Activated effector memory CD4-positive, alpha-beta T cell treated with Interleukin-2 at 50 U/mL for 16 hours (primary cell): ENCODE results near the gene NUDCD3.
"Not testable (repeated sequence)": the region's sequence is repeated elsewhere in the genome, so short reads cannot be mapped to it uniquely, and the experiment has no call there.

Experiments used
- DNase-seq: peaks from one replicate; pipeline ENCODE4 v3.0.0-alpha.2; 2020

The NUDCD3 gene

DNA sequence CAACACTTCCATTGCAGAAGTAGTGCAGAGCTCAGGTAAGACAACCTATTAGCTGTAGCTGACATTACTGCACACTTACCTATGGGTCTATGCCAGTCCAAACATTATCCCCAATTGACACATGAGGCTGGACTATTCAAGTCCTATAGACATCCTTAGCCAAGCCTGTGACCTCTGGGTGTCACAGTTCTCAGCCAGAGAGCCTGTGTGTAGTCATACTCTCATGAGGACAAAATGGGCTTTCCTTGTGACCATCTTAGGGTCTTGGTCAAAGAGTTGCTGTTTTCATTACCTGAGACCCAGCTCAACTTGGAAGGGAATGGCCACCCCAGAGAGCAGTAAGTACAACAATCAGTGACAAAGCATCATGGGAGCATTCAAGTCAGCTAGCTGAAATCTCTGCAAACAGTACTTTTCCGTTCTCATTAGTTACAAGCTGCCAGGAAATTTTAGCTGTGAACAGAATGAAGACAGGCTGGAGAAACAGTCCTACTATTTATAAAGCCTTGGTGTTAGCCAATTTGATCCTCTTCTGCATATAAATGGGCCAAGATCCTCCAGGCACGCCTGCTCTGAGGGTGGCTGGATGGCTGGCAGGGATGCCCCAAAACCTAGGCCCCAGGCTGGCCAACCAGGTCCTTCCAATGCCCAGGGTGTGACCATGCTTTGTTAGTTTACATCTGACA, 44.3 kb downstream of the NUDCD3 start:
- no peak for DNase-seq

DNA sequence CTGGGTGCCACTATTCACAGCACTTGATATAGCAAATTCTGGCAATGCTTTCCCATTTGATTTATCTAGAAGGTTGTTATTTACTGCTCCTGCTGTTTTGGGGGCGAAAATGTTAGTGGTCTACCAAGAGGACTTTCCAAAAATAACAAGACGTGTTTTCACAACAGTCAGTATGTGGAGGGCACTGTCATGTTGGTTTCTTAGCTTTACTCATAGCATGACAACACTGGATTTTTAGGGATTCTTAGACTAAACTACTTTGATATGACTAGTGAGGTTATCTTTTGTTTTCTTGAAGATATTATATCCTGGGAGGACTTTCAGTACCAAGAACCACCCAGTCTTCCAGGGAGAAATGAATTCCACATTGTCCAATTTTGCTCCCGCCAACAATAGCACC, 49.4 kb downstream of the NUDCD3 start:
- DNase-seq, result no peak

DNA sequence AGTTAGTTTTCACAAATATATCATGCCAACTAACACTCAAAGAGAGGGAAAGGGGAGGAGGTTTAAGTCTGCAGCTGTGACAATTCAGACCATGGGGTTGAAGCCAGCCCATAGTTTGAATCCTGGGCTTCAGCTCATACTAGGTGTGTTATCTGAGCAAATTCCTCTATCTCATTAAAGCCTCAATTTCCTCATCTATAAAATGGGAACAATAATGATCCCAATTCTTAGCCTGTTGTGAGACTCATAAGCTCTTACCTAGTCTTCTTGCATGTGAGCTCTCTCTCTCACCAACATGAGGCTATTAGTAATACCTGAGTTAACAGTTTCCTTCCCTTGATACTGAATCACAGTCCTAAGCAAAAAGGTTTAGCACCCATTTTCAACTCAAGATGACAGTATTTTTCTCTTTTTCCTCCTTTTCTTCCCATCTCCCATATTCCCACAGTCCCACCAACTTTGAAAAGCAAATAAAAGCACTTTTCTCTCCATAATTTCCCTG, 49.8 kb downstream of the NUDCD3 start:
- DNase-seq, result no peak

DNA sequence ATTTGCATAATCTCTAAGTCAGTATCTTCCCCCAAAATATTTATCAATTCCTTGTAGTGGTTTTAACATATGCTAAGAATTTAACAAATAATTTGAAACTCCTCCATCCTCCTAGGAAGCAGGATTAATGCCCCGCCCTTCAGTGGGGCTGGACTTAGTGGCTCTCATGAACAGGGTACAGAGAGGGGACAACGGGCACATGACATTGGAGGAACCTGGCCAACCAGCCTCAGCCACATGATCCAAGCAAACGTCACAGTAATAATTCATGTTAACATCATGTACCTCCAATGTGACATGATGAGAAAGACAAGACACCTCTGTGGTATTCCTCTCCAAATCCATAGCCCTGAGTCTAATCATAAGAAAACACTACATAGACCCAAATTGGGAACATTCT, 50.5 kb downstream of the NUDCD3 start:
- no peak for DNase-seq

DNA sequence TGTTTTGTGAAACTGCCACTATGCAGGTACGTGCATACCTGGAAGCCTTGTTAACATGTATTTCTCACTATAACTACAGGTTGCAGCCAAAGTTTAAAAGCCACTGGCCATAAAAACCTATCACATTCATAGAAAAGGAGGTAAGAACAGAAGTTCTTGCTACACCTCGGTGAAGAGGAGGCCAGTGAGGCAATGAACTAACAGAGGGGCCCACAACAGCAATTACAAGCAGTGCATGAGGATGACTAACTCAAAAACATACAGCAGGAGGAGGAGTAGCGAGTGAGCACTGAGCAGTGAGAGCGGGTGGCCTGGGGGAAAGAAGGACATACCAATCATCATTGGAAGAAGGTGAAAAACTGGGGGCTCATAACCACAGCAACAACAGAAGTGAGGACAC, 51.6 kb downstream of the NUDCD3 start:
- no peak for DNase-seq

DNA sequence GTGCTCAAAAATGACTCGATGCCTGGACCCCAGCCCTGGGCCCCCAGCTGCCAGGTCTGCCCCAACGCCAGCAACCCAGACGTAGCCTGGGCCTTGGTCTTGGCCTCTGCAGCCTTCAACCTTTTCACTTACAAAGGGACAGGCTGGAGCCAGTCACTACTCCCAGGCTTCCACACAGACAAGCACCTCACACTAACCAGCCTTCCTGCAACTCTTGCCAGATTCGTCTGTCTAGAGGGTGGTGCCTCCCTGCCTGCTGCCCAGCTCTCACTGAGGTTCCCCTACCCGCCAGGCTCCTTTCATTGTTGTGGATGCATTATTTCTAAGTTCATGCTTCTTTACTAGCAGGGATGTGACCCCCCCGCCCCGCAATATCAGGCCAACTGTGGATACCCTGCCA, 56.3 kb downstream of the NUDCD3 start:
- DNase-seq, result no peak

DNA sequence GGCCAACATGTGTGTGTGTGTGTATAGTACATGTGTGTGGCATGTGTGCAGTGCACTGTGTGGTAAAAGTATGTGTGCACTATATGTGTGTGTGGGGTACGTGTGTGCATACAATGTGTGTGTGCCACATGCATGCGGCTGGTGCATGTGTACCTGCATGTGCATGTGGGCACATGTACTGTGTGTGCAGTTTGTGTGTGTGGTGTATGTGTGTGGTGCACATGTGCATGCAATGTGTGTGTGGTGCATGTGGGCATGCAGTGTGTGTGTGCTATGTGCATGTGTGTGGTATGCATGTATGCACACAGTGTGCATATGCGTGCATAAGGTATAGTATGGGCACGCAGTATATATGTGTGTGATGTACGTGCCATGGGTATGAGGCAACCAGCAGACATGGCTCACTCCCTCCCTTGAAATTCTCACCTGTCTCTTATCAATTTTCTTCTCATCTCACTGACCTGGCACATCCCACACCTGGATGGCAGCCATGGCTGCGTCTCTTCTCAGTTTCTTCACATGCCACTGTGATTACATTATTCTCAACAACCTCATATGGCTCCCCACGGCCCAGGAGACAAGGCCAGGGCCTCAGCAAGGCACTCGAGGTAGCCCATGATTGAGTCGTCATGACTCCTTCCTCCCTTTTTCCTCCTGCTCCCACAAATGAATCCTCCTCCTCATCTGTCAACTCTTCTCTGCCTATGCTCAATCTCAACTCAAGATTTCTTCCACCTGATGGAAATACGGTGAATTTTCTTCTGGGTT, 57.0 kb downstream of the NUDCD3 start:
- no peak for DNase-seq

DNA sequence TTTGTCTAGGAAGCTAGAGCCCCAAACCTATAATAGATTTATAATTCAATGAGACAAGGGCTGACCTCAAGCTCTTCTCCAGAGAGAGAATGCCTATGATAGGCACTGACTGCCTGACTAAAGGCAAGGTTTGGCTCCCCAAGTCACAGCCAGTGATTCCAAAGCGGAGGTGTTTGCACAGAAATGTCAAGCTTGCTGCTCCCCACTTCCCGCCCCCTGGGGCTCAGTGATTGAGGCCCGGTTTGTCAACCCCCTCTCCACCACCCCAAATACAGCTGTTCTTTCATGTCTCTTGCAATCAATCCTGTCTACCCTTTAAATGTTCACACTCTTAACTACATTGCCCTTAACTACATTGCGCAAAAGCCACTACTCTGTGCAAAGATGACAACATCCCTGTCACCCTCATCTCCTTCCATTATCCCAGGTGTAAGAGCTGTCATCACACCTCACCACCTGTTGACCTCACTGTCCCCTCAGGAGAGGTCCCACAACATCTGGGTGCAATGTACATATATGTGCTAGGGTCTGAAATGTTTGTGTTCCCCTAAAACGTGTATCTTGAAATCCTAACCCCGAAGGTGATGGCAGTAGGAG, 58.0 kb downstream of the NUDCD3 start:
- no peak for DNase-seq

DNA sequence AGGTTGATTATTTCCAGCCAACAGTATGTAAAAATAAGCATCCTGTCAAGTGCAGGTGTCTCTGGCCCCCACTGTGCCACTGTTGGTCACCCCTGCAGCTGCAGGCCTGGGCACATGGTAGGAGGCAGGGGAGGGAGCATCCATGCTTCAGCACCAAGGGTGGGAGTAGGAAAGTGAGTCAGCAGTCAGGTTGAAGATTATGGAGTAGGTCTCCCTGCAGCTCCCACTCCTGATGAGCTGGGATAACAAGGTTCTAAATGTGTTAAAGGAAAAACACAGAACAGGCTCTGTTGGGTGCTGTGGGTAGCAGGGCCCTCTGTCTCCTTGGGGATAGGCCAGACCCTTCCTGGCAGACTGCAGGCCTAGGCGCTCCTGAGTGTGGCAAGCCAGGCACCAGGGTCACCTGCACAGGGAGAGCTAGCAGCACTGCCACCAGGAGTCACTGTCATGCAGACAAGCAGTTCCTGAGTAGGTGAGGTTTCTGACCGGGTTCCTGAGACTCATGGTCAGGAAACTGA, 59.3 kb downstream of the NUDCD3 start:
- no peak for DNase-seq

DNA sequence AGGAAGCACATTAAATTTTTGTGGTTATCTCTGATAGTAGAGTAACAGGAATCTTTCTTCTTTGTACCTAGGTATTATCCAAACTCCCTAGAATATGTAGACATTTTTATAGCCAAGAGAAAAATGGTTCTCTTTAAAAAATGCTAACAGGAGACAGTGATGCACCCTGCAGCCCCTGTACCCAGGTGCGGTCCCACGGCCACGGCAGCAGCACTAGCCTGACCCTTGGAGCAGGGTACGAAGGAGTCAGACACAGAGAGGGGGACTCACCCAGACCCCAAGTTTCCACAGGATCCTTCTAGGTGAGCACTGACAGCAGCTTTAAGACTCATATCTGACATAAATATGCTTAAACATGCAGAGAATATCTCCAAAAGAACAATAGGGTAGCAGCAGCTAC, 60.4 kb downstream of the NUDCD3 start:
- DNase-seq, result no peak

DNA sequence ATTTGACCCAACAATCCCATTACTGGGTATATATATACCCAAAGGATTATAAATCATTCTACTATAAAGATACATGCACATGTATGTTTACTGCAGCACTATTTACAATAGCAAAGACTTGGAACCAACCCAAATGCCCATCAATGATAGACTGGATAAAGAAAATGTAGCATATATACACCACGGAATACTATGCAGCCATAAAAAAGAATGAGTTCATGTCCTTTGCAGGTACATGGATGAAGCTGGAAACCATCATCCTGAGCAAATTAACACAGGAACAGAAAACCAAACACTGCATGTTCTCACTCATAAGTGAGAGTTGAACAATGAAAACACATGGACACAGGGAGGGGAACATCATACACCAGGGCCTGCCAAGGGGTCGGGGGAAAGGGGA, 65.7 kb downstream of the NUDCD3 start:
- not testable (repeated sequence) for DNase-seq

DNA sequence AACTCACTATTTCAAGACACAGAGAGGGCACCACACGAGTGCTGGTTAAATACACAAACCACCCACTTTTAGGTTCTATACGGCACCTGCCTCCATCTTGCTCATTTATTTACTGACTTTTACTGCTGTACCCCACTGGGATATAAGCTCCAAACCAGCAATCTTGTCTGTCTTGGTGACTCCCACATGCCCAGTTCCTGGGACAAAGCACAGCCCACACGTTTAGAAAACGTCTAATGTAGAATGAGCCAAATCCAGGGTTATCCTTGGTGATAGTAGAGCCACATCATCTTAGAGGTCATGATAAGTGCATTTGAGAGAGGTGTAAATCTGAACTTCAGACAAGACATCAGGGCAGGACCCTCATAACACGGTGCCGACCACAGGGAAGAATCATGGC, 73.5 kb downstream of the NUDCD3 start:
- DNase-seq, result no peak

DNA sequence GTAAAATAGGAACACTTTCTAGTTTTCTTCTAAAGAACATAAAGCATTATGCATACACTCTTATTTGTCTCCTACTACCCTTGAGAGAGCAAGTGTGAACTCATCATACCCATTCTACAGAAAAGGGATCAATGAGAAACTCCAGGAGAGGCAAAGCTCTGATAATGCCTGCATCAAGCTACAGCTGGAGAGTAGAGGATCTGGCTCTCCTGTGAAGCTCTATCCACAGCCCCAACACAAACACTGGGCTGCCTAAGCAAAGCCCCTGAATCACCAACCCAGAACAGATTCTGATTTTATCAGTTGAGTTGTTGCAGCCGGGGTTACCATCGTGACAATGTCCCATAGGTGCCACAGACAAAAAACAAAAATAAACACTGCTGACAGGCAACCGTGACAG, 74.9 kb downstream of the NUDCD3 start:
- DNase-seq, result no peak

DNA sequence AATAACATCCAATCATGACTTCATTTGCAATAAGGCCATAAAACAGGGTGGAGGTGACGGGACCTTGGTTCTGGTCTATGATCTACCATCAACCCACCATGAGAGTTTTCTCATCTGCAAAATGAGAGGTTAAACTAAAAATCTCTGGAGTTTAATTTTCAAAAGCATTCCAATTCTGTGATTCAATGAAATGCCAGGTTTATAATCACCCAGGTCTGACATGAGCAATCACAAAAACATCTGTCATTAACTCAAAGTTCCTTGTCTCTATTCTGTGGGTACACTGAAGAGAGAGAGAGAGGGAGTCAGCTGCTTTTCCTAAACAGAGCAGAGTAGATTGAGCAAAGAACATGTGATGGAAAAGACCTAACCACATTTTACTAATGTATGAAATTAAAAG, 75.4 kb downstream of the NUDCD3 start:
- no peak for DNase-seq

DNA sequence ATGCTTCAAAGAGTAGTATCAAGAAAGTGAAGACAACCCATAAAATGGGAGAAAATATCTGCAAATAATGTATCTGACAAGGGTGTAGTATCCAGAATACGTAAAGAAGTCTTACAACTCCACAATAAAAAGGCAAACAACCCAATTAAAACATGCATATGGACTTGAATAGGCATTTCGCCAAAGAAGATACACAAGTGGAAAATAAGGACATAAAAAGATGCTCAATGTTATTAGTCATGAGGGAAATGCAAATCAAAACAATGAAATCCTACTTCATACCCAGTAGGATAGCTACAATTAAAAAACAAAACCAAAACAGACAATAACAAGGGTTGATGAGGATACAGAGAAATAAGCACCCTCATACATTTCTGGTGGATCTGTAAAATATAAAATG, 79.2 kb downstream of the NUDCD3 start:
- no peak for DNase-seq

DNA sequence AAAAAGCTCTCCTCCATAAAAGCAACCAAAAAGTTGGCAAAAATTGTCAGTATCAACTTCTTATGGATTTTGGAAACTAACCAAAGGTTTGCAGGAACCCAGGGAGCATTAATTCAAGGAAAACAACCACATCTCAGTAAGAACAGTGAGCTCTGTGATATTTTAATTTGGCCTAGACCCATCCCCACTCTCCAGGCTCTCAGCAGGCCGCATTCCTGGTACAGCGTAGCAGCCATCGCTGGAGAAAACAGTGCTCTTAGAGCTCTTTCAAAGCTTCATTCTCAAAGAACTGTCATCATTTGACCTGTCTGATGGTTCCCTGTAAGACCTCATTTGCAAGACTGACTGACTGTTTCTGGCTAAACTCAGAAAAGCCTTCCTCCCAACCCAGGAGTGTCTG, 81.9 kb downstream of the NUDCD3 start:
- no peak for DNase-seq

DNA sequence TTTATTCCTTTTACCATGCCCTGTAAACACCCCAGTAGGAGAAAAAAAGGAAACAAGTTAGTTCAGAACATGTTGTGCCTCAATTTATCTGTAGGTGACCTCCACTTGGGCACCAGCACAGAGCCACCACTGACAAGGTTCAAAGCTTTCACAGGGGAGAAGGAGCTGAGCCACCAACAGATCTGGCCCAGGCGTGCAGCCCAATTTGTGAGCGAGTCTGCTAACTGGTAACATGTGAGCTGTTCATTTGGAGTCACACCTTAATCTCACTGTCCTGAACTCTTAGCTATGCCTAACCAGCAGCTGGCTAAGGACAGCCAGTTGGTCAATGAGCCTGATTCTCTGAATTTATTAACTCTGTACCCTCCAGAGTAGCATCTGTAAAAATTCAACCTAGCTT, 86.7 kb downstream of the NUDCD3 start:
- DNase-seq, result no peak

DNA sequence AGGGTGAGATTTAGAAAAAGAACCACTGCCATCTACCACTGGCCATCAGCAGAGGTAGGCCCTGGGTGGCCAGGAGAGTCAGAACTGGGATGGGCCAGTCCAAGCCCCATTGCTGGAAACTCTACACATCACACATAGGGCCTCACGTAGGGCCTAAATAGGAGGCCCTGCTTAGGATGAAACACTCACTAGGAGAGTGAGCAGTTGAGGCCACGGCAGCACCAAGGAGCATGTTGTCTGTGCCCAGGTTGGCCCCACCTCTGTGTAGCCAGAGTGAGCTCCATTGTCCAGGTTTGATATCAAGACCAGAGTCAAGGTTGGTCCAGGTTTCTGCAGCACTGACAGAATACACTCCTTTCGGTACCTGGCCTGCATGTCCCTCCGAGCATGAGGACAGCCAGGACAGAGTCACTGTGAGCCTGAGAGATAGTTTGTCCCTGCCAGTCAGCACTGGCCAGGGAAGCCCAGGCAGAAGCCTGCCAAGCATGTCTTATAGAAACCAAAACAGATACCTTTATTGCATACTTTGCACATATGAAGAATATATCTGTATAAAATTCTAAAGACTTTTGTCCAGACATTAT, 87.2 kb downstream of the NUDCD3 start:
- no peak for DNase-seq

DNA sequence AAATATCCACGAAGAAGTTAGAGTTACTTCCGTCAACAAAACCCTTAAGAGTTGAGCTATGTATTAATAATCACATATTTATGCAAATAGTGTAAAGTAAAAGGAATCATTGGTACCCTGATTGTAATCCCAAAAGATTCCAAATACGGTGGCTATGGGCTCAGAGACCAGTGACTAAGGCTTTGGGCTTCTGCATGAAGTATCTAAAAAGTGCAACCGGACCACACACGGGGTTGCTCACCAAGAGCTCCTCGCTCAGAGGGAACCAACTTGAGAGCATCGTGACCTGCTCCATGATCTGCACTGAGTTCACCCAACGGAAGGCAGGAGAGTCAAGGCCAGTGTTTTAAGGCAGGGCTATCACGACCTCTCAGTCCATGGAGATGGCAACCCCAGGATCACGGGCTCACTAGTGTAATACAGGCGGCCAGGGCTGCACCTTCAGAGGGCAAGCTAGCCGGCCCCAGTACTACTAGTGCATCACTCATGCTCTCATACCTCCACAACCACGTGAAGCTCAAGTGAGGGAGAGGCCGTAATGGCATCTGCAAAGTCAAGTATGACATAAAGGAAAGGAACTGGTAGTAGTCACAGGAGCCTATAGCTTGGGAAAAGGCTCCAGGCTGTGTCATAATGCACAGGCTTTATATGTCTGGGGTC, 87.9 kb downstream of the NUDCD3 start:
- DNase-seq, result no peak

DNA sequence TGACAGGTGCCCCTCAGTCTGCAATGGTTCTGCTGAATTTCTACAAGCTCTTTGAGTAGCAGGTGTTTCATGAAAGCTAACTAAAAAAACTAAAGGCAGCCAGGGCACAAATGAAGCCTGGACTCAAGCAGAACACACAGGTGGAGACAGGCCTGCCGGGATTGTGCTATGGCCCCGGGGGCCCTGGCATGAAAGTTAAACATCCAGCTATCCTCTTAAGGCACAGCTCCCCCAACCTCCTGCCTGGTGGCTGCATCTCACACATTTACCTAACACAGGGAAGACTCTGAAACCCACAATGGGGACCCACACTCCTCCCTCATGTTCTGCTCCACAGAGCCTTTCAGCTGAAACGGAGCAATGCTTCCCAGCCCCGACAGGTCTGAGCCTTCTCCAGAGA, 88.8 kb downstream of the NUDCD3 start:
- DNase-seq, result no peak

DNA sequence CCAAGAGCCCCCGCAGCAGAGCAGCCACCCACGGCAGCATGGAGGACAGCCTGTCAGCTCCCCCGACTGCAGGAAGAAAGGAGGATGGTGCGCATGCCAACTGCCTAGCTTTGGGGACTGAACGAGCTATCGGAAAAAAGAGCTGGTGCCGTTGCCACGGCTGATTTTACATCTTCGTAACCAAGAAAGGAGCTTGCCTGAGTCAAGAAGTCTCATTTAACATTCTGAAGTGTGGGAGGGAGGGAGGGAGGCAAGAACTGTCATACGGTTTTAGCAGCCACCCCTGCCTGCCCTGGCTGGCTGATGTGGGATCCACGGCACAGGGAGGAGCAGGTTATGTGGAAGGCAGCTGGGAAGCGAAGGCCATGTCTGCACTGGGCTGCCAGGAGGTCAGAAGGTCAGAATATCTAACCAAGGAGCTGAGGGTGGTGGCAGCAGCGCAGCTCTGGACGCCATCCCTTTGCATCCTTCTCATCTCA, 90.4 kb downstream of the NUDCD3 start:
- no peak for DNase-seq

DNA sequence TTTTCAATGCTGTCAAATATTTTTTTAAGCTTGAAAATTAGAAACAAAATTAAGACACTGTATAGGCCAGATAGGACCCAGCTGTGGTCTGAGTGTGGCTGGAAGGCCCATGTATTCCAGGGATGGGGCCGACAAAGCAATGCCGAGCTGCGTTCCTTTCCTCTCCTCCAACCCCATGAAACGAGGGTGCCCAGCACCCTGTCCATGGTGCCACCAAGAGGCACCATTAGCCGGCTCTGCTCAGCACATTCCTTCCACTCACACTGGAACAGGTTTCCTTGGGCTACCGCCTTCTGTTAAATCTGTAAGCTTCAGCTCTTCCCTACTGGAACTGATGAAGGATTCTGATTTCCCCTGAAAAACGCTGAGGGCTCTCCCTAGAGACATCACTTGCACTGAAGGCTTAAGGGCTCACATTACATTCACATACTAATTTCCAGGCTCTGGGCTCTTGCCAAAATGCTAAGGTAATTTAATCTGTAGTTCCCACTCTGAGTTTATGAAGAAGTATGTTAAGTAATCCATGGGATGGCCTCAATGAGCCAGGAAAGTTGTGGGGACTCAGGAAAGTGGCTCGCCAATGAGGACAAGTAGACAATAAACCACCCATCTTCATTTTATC, 91.4 kb downstream of the NUDCD3 start:
- DNase-seq, result no peak
